WTC11 (cell line): ENCODE measurements around the gene GFOD1. TPM values are rescaled to one million over a fixed set of nuclear protein-coding genes. Genes with fewer than 3 reads are reported as not detected.

Source experiments
- ATAC-seq: fragments of 200-7000 bp; cut with Tn5 transposase; 2 replicates; pipeline ENCODE4 v1.10.0; 2021; ENCODE audit warnings: mild to moderate bottlenecking, moderate library complexity
- CTCF ChIA-PET: fragments of 300-600 bp; sonication (Branson Sonifier 250); formaldehyde crosslinking; loops from one replicate; lab custom pipeline; 2021; ENCODE audit warnings: antibody characterized with exemption; lab: Charles Lee
- POLR2A ChIA-PET: fragments of 350-600 bp; sonication (Branson Sonifier 250); formaldehyde crosslinking; loops from one replicate; lab custom pipeline; 2021; ENCODE audit warnings: antibody characterized with exemption; lab: Charles Lee
- DNase-seq: peaks from one replicate; pipeline ENCODE4 v3.0.0; 2021; ENCODE audit warnings: low spot score
- H3K27ac Mint-ChIP-seq: 2 replicates; pipeline ENCODE4 v1.8.0; 2021; ENCODE audit warnings: mixed read lengths
- H3K27me3 Mint-ChIP-seq: 2 replicates; pipeline ENCODE4 v1.8.0; 2021; ENCODE audit warnings: low read depth, mild to moderate bottlenecking, moderate library complexity, mixed read lengths
- H3K36me3 Mint-ChIP-seq: 2 replicates; pipeline ENCODE4 v1.8.0; 2021; ENCODE audit warnings: mixed read lengths
- H3K4me1 Mint-ChIP-seq: 2 replicates; pipeline ENCODE4 v1.8.0; 2022; ENCODE audit warnings: mixed read lengths
- H3K4me3 Mint-ChIP-seq: 2 replicates; pipeline ENCODE4 v1.8.0; 2021; ENCODE audit warnings: mild to moderate bottlenecking, moderate library complexity, mixed read lengths
- H3K9me3 Mint-ChIP-seq: 2 replicates; pipeline ENCODE4 v1.8.0; 2021; ENCODE audit warnings: mixed read lengths
- AFF4 ChIP-seq: sonication (generic); formaldehyde crosslinking; IDR thresholded peaks from 2 replicates; pipeline ENCODE4 v1.8.1; 2023; ENCODE audit warnings: mild to moderate bottlenecking, missing genetic modification reagents, borderline replicate concordance
- E2F5 ChIP-seq: sonication (generic); formaldehyde crosslinking; IDR thresholded peaks from 2 replicates; pipeline ENCODE4 v1.8.1; 2022; ENCODE audit warnings: mild to moderate bottlenecking, moderate library complexity, missing genetic modification reagents
- ELF4 ChIP-seq: sonication (generic); formaldehyde crosslinking; IDR thresholded peaks from 2 replicates; pipeline ENCODE4 v1.8.1; 2022; ENCODE audit warnings: low read depth, mild to moderate bottlenecking, moderate library complexity, missing genetic modification reagents
- FOXJ3 ChIP-seq: sonication (generic); formaldehyde crosslinking; IDR thresholded peaks from 2 replicates; pipeline ENCODE4 v1.9.0; 2021; ENCODE audit warnings: missing genetic modification reagents, mild to moderate bottlenecking, borderline replicate concordance
- IRF2 ChIP-seq: sonication (generic); formaldehyde crosslinking; IDR thresholded peaks from 2 replicates; pipeline ENCODE4 v1.8.0; 2022; ENCODE audit warnings: low read depth, missing genetic modification reagents, borderline replicate concordance
- JAZF1 ChIP-seq: fragments of 250-450 bp; sonication (Bioruptor Pico); IDR thresholded peaks from 2 replicates; pipeline ENCODE4 v1.9.0; 2021; ENCODE audit warnings: moderate library complexity, mild to moderate bottlenecking, inconsistent platforms
- NR2C2 ChIP-seq: sonication (generic); formaldehyde crosslinking; IDR thresholded peaks from 2 replicates; pipeline ENCODE4 v1.8.0; 2022; ENCODE audit warnings: mild to moderate bottlenecking, missing genetic modification reagents
- NR3C1 ChIP-seq: sonication (generic); formaldehyde crosslinking; conservative IDR thresholded peaks from 2 replicates; pipeline ENCODE4 v1.8.1; 2023; ENCODE audit warnings: low read depth, mild to moderate bottlenecking, missing genetic modification reagents
- RORB ChIP-seq: fragments of 250-450 bp; sonication (Bioruptor Pico); IDR thresholded peaks from 2 replicates; pipeline ENCODE4 v1.9.0; 2021; ENCODE audit warnings: mild to moderate bottlenecking
- SOX15 ChIP-seq: fragments of 250-450 bp; sonication (Bioruptor Pico); IDR thresholded peaks from 2 replicates; pipeline ENCODE4 v1.9.0; 2021; ENCODE audit warnings: mild to moderate bottlenecking
- TEAD1 ChIP-seq: sonication (generic); formaldehyde crosslinking; IDR thresholded peaks from 2 replicates; pipeline ENCODE4 v1.8.0; 2022; ENCODE audit warnings: mild to moderate bottlenecking, missing genetic modification reagents
- ZNF138 ChIP-seq: sonication (generic); formaldehyde crosslinking; conservative IDR thresholded peaks from 2 replicates; pipeline ENCODE4 v1.8.1; 2022; ENCODE audit warnings: mild to moderate bottlenecking, moderate library complexity, missing genetic modification reagents
- ZNF317 ChIP-seq: sonication (generic); formaldehyde crosslinking; IDR thresholded peaks from 2 replicates; pipeline ENCODE4 v1.8.1; 2023; ENCODE audit warnings: low read depth, mild to moderate bottlenecking, moderate library complexity, missing genetic modification reagents, borderline replicate concordance
- ZNF396 ChIP-seq: fragments of 250-450 bp; sonication (Bioruptor Pico); IDR thresholded peaks from 2 replicates; pipeline ENCODE4 v1.8.0; 2021; ENCODE audit warnings: mild to moderate bottlenecking, moderate library complexity, borderline replicate concordance
- ZNF425 ChIP-seq: fragments of 250-450 bp; sonication (Bioruptor Pico); conservative IDR thresholded peaks from 2 replicates; pipeline ENCODE4 v1.9.0; 2021; ENCODE audit warnings: mild to moderate bottlenecking
- total RNA-seq: library from RNA; stranded (reverse); gene quantifications from 3 replicates; pipeline ENCODE4 v1.2.3, GENCODE V29; 2021
- TF ChIP-seq, protein P1 (sequence below): sonication (generic); formaldehyde crosslinking; IDR thresholded peaks from 2 replicates; pipeline ENCODE4 v1.8.0; 2022; ENCODE audit warnings: mild to moderate bottlenecking, missing genetic modification reagents

GFOD1 gene
- total RNA-seq, 1 experiment from 2014 or later: 8.5 TPM

GRCh38 chr6:13504611-13505344 lies 17.4 kb upstream of the GFOD1 start (continued):
- no peak for TF ChIP-seq AFF4 (CRISPR knock-in tag)
- TF ChIP-seq NR3C1 (CRISPR knock-in tag): no peak

DNA sequence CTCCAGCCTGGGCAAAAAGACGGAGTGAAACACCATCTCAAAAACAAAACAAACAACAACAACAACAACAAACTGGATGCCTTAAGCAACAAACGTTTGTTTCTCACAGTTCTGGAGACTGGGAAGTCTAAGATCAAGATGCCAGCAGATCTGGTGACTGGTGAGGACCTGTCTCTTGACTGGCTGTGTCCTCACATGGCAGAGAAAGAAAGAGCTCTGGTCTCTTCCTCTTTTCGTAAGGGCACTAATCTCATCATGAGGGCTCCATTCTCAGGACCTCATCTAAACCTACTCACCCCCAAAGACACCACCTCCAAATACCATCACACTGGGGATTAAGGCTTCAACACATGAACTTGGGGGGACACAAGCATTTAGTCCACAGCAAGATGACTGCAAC lies 13.5 kb upstream of the GFOD1 start:
- peaks cover 12% of the 10 kb centered on the region for H3K4me1 Mint-ChIP-seq
- ChIA-PET POLR2A (no interaction called here), CTCF (no interaction called here)
- no peak overlapping the region for H3K4me3 Mint-ChIP-seq
- no peaks in the 10 kb centered on the region for H3K36me3 Mint-ChIP-seq
- no peak for TF ChIP-seq ZNF138 (CRISPR knock-in tag)
- no peak for TF ChIP-seq IRF2 (CRISPR knock-in tag)
- TF ChIP-seq ELF4 (CRISPR knock-in tag): no peak
- no peak for TF ChIP-seq E2F5 (CRISPR knock-in tag)
- no peak for TF ChIP-seq JAZF1 (CRISPR knock-in tag)
- TF ChIP-seq NR2C2 (CRISPR knock-in tag): no peak
- no peak for TF ChIP-seq ZNF317 (CRISPR knock-in tag)
- TF ChIP-seq ZNF396 (CRISPR knock-in tag): no peak
- no peak for TF ChIP-seq ZNF425 (CRISPR knock-in tag)
- TF ChIP-seq AFF4 (CRISPR knock-in tag): no peak
- no peak for TF ChIP-seq TEAD1 (CRISPR knock-in tag)
- no peak for TF ChIP-seq SOX15 (CRISPR knock-in tag)
- TF ChIP-seq RORB (CRISPR knock-in tag): no peak
- TF ChIP-seq FOXJ3: no peak
- TF ChIP-seq, protein P1, sequence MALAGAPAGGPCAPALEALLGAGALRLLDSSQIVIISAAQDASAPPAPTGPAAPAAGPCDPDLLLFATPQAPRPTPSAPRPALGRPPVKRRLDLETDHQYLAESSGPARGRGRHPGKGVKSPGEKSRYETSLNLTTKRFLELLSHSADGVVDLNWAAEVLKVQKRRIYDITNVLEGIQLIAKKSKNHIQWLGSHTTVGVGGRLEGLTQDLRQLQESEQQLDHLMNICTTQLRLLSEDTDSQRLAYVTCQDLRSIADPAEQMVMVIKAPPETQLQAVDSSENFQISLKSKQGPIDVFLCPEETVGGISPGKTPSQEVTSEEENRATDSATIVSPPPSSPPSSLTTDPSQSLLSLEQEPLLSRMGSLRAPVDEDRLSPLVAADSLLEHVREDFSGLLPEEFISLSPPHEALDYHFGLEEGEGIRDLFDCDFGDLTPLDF (CRISPR knock-in tag): no peak
- H3K27ac Mint-ChIP-seq: no peak overlapping the region
- DNase-seq (no peak), ATAC-seq (no peak)
- no peaks in the 10 kb centered on the region for H3K27me3 Mint-ChIP-seq
- no peaks in the 10 kb centered on the region for H3K9me3 Mint-ChIP-seq
